Measurements from ENCODE around the gene SH3PXD2A. TPM values are rescaled to one million over a fixed set of nuclear protein-coding genes. Genes with fewer than 3 reads are reported as not detected.

SH3PXD2A gene
- total RNA-seq, 1 experiment from 2014 or later, result 4.5 TPM

DNA sequence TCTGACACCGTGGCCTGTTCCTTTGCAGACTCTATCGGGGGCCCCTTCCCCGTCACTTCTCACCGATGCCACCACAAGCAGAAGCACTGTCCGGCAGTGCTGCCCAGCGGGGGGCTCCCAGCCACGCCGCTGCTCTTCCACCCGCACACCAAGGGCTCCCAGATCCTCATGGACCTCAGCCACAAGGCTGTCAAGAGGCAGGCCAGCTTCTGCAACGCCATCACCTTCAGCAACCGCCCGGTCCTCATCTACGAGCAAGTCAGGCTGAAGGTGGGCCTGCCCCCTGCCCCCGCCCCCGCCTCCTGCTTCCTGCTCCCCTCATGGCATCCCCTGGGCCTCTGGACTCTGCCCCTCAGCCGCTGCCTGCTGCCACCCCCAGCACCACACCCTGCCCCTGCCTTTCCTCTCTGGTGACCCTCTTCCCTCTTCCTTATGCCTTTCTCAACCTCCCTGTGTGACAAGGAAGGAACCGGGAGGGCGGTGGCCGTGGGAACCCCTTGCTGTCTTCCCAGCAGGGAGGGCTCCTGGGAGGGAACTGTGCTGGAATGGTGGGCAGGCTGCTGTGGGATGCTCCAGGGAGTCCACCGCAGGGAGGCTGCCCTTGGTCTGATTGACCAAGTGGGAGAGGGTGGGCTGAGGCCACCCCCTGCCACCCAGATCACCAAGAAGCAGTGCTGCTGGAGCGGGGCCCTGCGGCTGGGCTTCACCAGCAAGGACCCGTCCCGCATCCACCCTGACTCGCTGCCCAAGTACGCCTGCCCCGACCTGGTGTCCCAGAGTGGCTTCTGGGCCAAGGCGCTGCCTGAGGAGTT lies 284.3 kb downstream of the SH3PXD2A start:
- no peak overlapping the region for H4K91ac ChIP-seq (ENCODE audit: insufficient read length, low read depth, low read length)
- no peak overlapping the region for H3K4me2 ChIP-seq (ENCODE audit: insufficient read depth, insufficient read length, low read length)
- no peak overlapping the region for H3K4ac ChIP-seq (ENCODE audit: low read depth, low read length)
- Mint-ChIP-seq H3K9me3 (no peaks in the 10 kb centered on the region), H3K4me1 (peaks cover 0 to 9% of the 10 kb centered on the region in 2 experiments; a peak in 3 of 4 replicates), H3K27me3 (ENCODE audit: low read depth) (no peaks in the 10 kb centered on the region; the same call in 1 of the 2 replicates), H3K4me3 (no peak overlapping the region), H3K27ac (no peak overlapping the region), H3K36me3 (ENCODE audit: insufficient read depth in 1 of 3, low read depth in 3 of 3) (no peaks in the 10 kb centered on the region)
- TF ChIP-seq, protein P1, sequence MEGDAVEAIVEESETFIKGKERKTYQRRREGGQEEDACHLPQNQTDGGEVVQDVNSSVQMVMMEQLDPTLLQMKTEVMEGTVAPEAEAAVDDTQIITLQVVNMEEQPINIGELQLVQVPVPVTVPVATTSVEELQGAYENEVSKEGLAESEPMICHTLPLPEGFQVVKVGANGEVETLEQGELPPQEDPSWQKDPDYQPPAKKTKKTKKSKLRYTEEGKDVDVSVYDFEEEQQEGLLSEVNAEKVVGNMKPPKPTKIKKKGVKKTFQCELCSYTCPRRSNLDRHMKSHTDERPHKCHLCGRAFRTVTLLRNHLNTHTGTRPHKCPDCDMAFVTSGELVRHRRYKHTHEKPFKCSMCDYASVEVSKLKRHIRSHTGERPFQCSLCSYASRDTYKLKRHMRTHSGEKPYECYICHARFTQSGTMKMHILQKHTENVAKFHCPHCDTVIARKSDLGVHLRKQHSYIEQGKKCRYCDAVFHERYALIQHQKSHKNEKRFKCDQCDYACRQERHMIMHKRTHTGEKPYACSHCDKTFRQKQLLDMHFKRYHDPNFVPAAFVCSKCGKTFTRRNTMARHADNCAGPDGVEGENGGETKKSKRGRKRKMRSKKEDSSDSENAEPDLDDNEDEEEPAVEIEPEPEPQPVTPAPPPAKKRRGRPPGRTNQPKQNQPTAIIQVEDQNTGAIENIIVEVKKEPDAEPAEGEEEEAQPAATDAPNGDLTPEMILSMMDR (conservative IDR thresholded peaks at IDR 0.05), result no peak
- H2BK20ac ChIP-seq (ENCODE audit: low read depth, low read length, poor library complexity, severe bottlenecking), result no peak overlapping the region
- H2AFZ ChIP-seq (ENCODE audit: low read length), result no peak overlapping the region
- no peak overlapping the region for H2AK5ac ChIP-seq (ENCODE audit: insufficient read length, low read length)
- H4K20me1 ChIP-seq (ENCODE audit: control insufficient read depth, insufficient read depth, insufficient read length), result no peaks in the 10 kb centered on the region
- WGBS (ENCODE audit: extremely low coverage, insufficient read length, low lambda C conversion rate), result no CpG with 5 or more reads among the region's 28 CpGs
- no peaks in the 10 kb centered on the region for H3K79me1 ChIP-seq (ENCODE audit: insufficient read depth, low read depth, low read length, poor library complexity, severe bottlenecking)
- no peak overlapping the region for H2BK12ac ChIP-seq (ENCODE audit: insufficient read length, low read depth, low read length)
- no peaks in the 10 kb centered on the region for H3K23me2 ChIP-seq (ENCODE audit: insufficient read length, low read depth, low read length, poor library complexity, severe bottlenecking)
- no peak overlapping the region; the same call in 1 of the 2 replicates for H3K14ac ChIP-seq (ENCODE audit: insufficient read depth, low read length)
- no peak overlapping the region for H4K8ac ChIP-seq (replicated peaks; ENCODE audit: insufficient read length, low read depth, low read length)
- H4K5ac ChIP-seq (ENCODE audit: insufficient read length, low read depth, low read length), result no peak overlapping the region
- no peak overlapping the region for H2BK120ac ChIP-seq (ENCODE audit: low read depth, low read length, poor library complexity, severe bottlenecking)
- H3K79me2 ChIP-seq (ENCODE audit: insufficient read depth, low read length), result no peaks in the 10 kb centered on the region
- no peak overlapping the region for H3K23ac ChIP-seq (ENCODE audit: insufficient read length, low read depth, low read length)
- H2BK15ac ChIP-seq (ENCODE audit: low read depth, low read length), result no peak overlapping the region
- no peak for DNase-seq
- H3K56ac ChIP-seq (ENCODE audit: insufficient read length, low read depth, low read length), result no peak overlapping the region
- no peak overlapping the region for H3T11ph ChIP-seq (ENCODE audit: low read length)
- no peaks in the 10 kb centered on the region for H3K4me1 ChIP-seq (ENCODE audit: insufficient read depth, low read length)
- H3K9ac ChIP-seq (ENCODE audit: extremely low read depth, insufficient read length, low read length), result no peak overlapping the region
- H3K9me3 ChIP-seq (ENCODE audit: control insufficient read depth, low read depth, low read length), result no peaks in the 10 kb centered on the region
- no peak overlapping the region for H3K18ac ChIP-seq (ENCODE audit: insufficient read length, low read depth, low read length)
- H3K27me3 ChIP-seq (ENCODE audit: insufficient read depth, low read length), result no peaks in the 10 kb centered on the region
- no peak overlapping the region for H2BK5ac ChIP-seq (ENCODE audit: insufficient read length, low read length)
- no peak overlapping the region for H3K27ac ChIP-seq (ENCODE audit: insufficient read length, low read depth, low read length)

Data from H9 (cell line).